H9 (cell line): ENCODE measurements around the gene APLN. TPM values are rescaled to one million over a fixed set of nuclear protein-coding genes. Genes with fewer than 3 reads are reported as not detected.

Experiments
- DNase-seq: peaks from one replicate; pipeline ENCODE4 v3.0.0-alpha.2; 2017
- H2AFZ ChIP-seq: one replicate; pipeline ENCODE4 v1.6.1; 2013; ENCODE audit warnings: mild to moderate bottlenecking, low read length, control low read depth, moderate library complexity
- H2AK5ac ChIP-seq: 2 replicates; pipeline ENCODE4 v1.6.1; 2013; ENCODE audit warnings: low read length, control low read depth, mixed read lengths; ENCODE audit not compliant: insufficient read length
- H2BK120ac ChIP-seq: one replicate; pipeline ENCODE4 v1.6.1; 2013; ENCODE audit warnings: low read depth, mild to moderate bottlenecking, low read length, control low read depth, inconsistent platforms; ENCODE audit not compliant: poor library complexity, severe bottlenecking
- H2BK12ac ChIP-seq: 2 replicates; pipeline ENCODE4 v1.6.1; 2013; ENCODE audit warnings: low read length, control low read depth, mixed read lengths, low read depth; ENCODE audit not compliant: insufficient read length
- H2BK15ac ChIP-seq: 2 replicates; pipeline ENCODE4 v1.6.1; 2013; ENCODE audit warnings: low read depth, low read length, control low read depth
- H2BK20ac ChIP-seq: one replicate; pipeline ENCODE4 v1.6.1; 2013; ENCODE audit warnings: low read depth, mild to moderate bottlenecking, low read length, control low read depth, inconsistent platforms; ENCODE audit not compliant: poor library complexity, severe bottlenecking
- H2BK5ac ChIP-seq: 2 replicates; pipeline ENCODE4 v1.6.1; 2013; ENCODE audit warnings: low read length, control low read depth, mixed read lengths; ENCODE audit not compliant: insufficient read length
- H3K14ac ChIP-seq: 2 replicates; pipeline ENCODE4 v1.6.1; 2013; ENCODE audit warnings: low read length, control low read depth; ENCODE audit not compliant: insufficient read depth
- H3K18ac ChIP-seq: 2 replicates; pipeline ENCODE4 v1.6.1; 2013; ENCODE audit warnings: low read depth, mild to moderate bottlenecking, mixed read lengths, low read length, control low read depth; ENCODE audit not compliant: insufficient read length
- H3K23ac ChIP-seq: 2 replicates; pipeline ENCODE4 v1.6.1; 2013; ENCODE audit warnings: low read length, control low read depth, mixed read lengths, low read depth; ENCODE audit not compliant: insufficient read length
- H3K23me2 ChIP-seq: 2 replicates; pipeline ENCODE4 v1.6.1; 2013; ENCODE audit warnings: low read depth, mild to moderate bottlenecking, mixed read lengths, low read length, control low read depth; ENCODE audit not compliant: insufficient read length, poor library complexity, severe bottlenecking
- H3K27ac ChIP-seq: 2 replicates; pipeline ENCODE4 v1.5.1; 2013; ENCODE audit warnings: low read length, control low read depth, mixed read lengths, low read depth; ENCODE audit not compliant: insufficient read length
- H3K27me3 ChIP-seq: 2 replicates; pipeline ENCODE4 v1.6.1; 2013; ENCODE audit warnings: low read length, control low read depth, inconsistent platforms; ENCODE audit not compliant: insufficient read depth
- H3K4ac ChIP-seq: 2 replicates; pipeline ENCODE4 v1.6.1; 2013; ENCODE audit warnings: low read depth, mild to moderate bottlenecking, control low read depth, inconsistent platforms, low read length, moderate library complexity
- H3K4me1 ChIP-seq: 2 replicates; pipeline ENCODE4 v1.6.1; 2013; ENCODE audit warnings: low read length, control low read depth, inconsistent platforms; ENCODE audit not compliant: insufficient read depth
- H3K4me2 ChIP-seq: 2 replicates; pipeline ENCODE4 v1.6.1; 2013; ENCODE audit warnings: low read length, control low read depth, mixed read lengths; ENCODE audit not compliant: insufficient read length, insufficient read depth
- H3K56ac ChIP-seq: 2 replicates; pipeline ENCODE4 v1.6.1; 2013; ENCODE audit warnings: low read depth, mild to moderate bottlenecking, mixed read lengths, low read length, control low read depth; ENCODE audit not compliant: insufficient read length
- H3K79me1 ChIP-seq: 2 replicates; pipeline ENCODE4 v1.6.1; 2013; ENCODE audit warnings: low read depth, mild to moderate bottlenecking, moderate library complexity, low read length, control low read depth, inconsistent platforms; ENCODE audit not compliant: insufficient read depth, poor library complexity, severe bottlenecking
- H3K79me2 ChIP-seq: 2 replicates; pipeline ENCODE4 v1.6.1; 2013; ENCODE audit warnings: low read length, control low read depth, inconsistent platforms; ENCODE audit not compliant: insufficient read depth
- H3K9ac ChIP-seq: 2 replicates; pipeline ENCODE4 v1.6.1; 2013; ENCODE audit warnings: low read length, control low read depth, mixed read lengths; ENCODE audit not compliant: insufficient read length; ENCODE audit errors: extremely low read depth
- H3K9me3 ChIP-seq: one replicate; pipeline ENCODE4 v1.6.1; 2013; ENCODE audit warnings: low read depth, low read length, inconsistent platforms; ENCODE audit not compliant: control insufficient read depth
- H3T11ph ChIP-seq: one replicate; pipeline ENCODE4 v1.6.1; 2013; ENCODE audit warnings: mild to moderate bottlenecking, low read length, control low read depth, inconsistent platforms
- H4K20me1 ChIP-seq: one replicate; pipeline ENCODE4 v1.6.1; 2013; ENCODE audit not compliant: control insufficient read depth, insufficient read length, insufficient read depth
- H4K5ac ChIP-seq: 2 replicates; pipeline ENCODE4 v1.6.1; 2013; ENCODE audit warnings: low read depth, mild to moderate bottlenecking, mixed read lengths, low read length, control low read depth; ENCODE audit not compliant: insufficient read length
- H4K8ac ChIP-seq: replicated peaks from 2 replicates; pipeline ENCODE4 v1.6.1; 2013; ENCODE audit warnings: low read length, control low read depth, mixed read lengths, low read depth; ENCODE audit not compliant: insufficient read length
- H4K91ac ChIP-seq: 2 replicates; pipeline ENCODE4 v1.6.1; 2013; ENCODE audit warnings: low read depth, mild to moderate bottlenecking, moderate library complexity, mixed read lengths, low read length, control low read depth; ENCODE audit not compliant: insufficient read length
- H3K27ac Mint-ChIP-seq, 3 experiments: 2 replicates in 2 of 3; 3 replicates in 1 of 3; pipeline ENCODE4 v1.8.0; 2020 to 2021; ENCODE audit warnings: mixed read lengths in 3 of 3, mild to moderate bottlenecking in 1 of 3, moderate library complexity in 1 of 3
- H3K27me3 Mint-ChIP-seq: 2 replicates; pipeline ENCODE4 v1.8.0; 2021; ENCODE audit warnings: low read depth, mild to moderate bottlenecking, moderate library complexity, mixed read lengths
- H3K36me3 Mint-ChIP-seq, 3 experiments: 2 replicates in 2 of 3; 3 replicates in 1 of 3; pipeline ENCODE4 v1.8.0; 2020 to 2021; ENCODE audit warnings: low read depth in 3 of 3, mixed read lengths in 3 of 3; ENCODE audit not compliant: insufficient read depth in 1 of 3
- H3K4me1 Mint-ChIP-seq, 2 experiments: 2 replicates each; pipeline ENCODE4 v1.8.0; 2020; ENCODE audit warnings: mixed read lengths in 2 of 2
- H3K4me3 Mint-ChIP-seq, 2 experiments: 2 replicates in 1 of 2; 3 replicates in 1 of 2; pipeline ENCODE4 v1.8.0; 2020 to 2021; ENCODE audit warnings: mild to moderate bottlenecking in 2 of 2, mixed read lengths in 2 of 2, moderate library complexity in 1 of 2
- H3K9me3 Mint-ChIP-seq, 2 experiments: 2 replicates in 1 of 2; 3 replicates in 1 of 2; pipeline ENCODE4 v1.8.0; 2020; ENCODE audit warnings: mild to moderate bottlenecking in 2 of 2, mixed read lengths in 2 of 2, moderate library complexity in 1 of 2
- WGBS: extraction: QIAGEN DNeasy Blood & Tissue Kit; methylation state at CpG from one replicate; pipeline ENCODE4 v1.1.7; 2013; ENCODE audit warnings: missing lambda C conversion rate, low lambda C conversion rate, mixed read lengths; ENCODE audit not compliant: insufficient read length; ENCODE audit errors: extremely low coverage; 5-methylcytosine and 5-hydroxymethylcytosine counted together
- total RNA-seq: library from RNA; stranded (reverse); gene quantifications from 2 replicates; pipeline ENCODE4 v1.2.1, GENCODE V29; 2021
- TF ChIP-seq, protein P1 (sequence below): fragments of 200-600 bp; sonication (generic); conservative IDR thresholded peaks from 3 replicates; pipeline ENCODE4 v1.8.0; 2021; ENCODE audit warnings: antibody characterized with exemption, mild to moderate bottlenecking

The APLN gene
- total RNA-seq, 1 experiment from 2014 or later, result 0.24 TPM

DNA sequence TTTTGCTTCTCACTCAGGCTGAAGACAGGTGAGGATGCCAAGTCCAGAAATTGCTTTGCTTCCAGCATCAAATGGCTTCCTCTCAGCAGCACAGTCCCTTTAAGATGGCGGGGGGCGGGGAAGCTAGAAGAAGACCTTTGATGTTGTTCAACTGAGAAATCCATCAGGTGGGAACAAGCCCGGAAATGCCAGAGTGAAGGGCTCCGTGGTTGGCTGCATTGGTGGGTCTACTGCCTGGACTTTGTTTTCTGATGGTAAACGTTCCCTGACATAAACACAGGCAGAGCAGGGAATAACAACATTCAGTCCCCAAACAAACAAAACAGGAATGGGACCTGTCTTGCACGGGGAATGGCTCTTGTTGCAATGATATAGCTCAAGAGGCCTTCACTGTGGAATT, 37.3 kb downstream of the APLN start:
- H4K91ac ChIP-seq, result no peak overlapping the region
- no peak overlapping the region for H2AFZ ChIP-seq
- no peak overlapping the region for H3K14ac ChIP-seq
- H3K27ac ChIP-seq, result no peak overlapping the region
- peaks cover 0 to 26% of the 10 kb centered on the region in 2 experiments; a peak in 2 of 5 replicates for H3K9me3 Mint-ChIP-seq
- TF ChIP-seq, protein P1, sequence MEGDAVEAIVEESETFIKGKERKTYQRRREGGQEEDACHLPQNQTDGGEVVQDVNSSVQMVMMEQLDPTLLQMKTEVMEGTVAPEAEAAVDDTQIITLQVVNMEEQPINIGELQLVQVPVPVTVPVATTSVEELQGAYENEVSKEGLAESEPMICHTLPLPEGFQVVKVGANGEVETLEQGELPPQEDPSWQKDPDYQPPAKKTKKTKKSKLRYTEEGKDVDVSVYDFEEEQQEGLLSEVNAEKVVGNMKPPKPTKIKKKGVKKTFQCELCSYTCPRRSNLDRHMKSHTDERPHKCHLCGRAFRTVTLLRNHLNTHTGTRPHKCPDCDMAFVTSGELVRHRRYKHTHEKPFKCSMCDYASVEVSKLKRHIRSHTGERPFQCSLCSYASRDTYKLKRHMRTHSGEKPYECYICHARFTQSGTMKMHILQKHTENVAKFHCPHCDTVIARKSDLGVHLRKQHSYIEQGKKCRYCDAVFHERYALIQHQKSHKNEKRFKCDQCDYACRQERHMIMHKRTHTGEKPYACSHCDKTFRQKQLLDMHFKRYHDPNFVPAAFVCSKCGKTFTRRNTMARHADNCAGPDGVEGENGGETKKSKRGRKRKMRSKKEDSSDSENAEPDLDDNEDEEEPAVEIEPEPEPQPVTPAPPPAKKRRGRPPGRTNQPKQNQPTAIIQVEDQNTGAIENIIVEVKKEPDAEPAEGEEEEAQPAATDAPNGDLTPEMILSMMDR, result no peak
- no peak overlapping the region for H3K9ac ChIP-seq
- no peaks in the 10 kb centered on the region for H3K79me2 ChIP-seq
- peaks cover 6% of the 10 kb centered on the region for H3K27me3 Mint-ChIP-seq
- H3K27ac Mint-ChIP-seq, result no peak overlapping the region; a peak in 1 of 7 replicates
- no peak overlapping the region for H4K8ac ChIP-seq
- peaks cover 0 to 2% (median 0%) of the 10 kb centered on the region in 3 experiments; a peak in 1 of 7 replicates for H3K36me3 Mint-ChIP-seq
- H2BK15ac ChIP-seq, result no peak overlapping the region
- H3K4me1 Mint-ChIP-seq, result peaks cover 2 to 3% of the 10 kb centered on the region in 2 experiments; a peak in 1 of 4 replicates
- no peak overlapping the region for H3K23ac ChIP-seq
- no peak overlapping the region for H2BK12ac ChIP-seq
- H3T11ph ChIP-seq, result no peak overlapping the region
- H2BK5ac ChIP-seq, result no peak overlapping the region
- H3K27me3 ChIP-seq, result no peaks in the 10 kb centered on the region
- no peak overlapping the region for H2BK20ac ChIP-seq
- no peak overlapping the region for H2AK5ac ChIP-seq
- no peaks in the 10 kb centered on the region for H3K23me2 ChIP-seq
- H2BK120ac ChIP-seq, result no peak overlapping the region
- peaks cover 7% of the 10 kb centered on the region for H3K9me3 ChIP-seq
- DNase-seq, result no peak
- H3K4me3 Mint-ChIP-seq, result no peak overlapping the region
- H3K56ac ChIP-seq, result no peak overlapping the region
- no peaks in the 10 kb centered on the region for H3K79me1 ChIP-seq
- no peaks in the 10 kb centered on the region for H4K20me1 ChIP-seq
- no peak overlapping the region for H3K18ac ChIP-seq
- no peak overlapping the region for H3K4ac ChIP-seq
- H4K5ac ChIP-seq, result no peak overlapping the region
- no peaks in the 10 kb centered on the region for H3K4me1 ChIP-seq
- H3K4me2 ChIP-seq, result no peak overlapping the region
- WGBS, result no CpG with 5 or more reads among the region's 6 CpGs
